RCC 7860 (cell line): ENCODE results near the gene KIFBP.
"Not testable (repeated sequence)": the region's sequence is repeated elsewhere in the genome, so short reads cannot be mapped to it uniquely, and the experiment has no call there.

ENCODE experiments used
- DNase-seq: peaks from one replicate; pipeline ENCODE4 v3.0.0-alpha.2; 2015; ENCODE audit warnings: low spot score
- FAIRE-seq: peaks from 2 replicates; lab custom pipeline; 2012; peaks lifted over from hg19 to GRCh38; lab: Jason Lieb, UNC

KIFBP gene, protein sequence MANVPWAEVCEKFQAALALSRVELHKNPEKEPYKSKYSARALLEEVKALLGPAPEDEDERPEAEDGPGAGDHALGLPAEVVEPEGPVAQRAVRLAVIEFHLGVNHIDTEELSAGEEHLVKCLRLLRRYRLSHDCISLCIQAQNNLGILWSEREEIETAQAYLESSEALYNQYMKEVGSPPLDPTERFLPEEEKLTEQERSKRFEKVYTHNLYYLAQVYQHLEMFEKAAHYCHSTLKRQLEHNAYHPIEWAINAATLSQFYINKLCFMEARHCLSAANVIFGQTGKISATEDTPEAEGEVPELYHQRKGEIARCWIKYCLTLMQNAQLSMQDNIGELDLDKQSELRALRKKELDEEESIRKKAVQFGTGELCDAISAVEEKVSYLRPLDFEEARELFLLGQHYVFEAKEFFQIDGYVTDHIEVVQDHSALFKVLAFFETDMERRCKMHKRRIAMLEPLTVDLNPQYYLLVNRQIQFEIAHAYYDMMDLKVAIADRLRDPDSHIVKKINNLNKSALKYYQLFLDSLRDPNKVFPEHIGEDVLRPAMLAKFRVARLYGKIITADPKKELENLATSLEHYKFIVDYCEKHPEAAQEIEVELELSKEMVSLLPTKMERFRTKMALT

DNA sequence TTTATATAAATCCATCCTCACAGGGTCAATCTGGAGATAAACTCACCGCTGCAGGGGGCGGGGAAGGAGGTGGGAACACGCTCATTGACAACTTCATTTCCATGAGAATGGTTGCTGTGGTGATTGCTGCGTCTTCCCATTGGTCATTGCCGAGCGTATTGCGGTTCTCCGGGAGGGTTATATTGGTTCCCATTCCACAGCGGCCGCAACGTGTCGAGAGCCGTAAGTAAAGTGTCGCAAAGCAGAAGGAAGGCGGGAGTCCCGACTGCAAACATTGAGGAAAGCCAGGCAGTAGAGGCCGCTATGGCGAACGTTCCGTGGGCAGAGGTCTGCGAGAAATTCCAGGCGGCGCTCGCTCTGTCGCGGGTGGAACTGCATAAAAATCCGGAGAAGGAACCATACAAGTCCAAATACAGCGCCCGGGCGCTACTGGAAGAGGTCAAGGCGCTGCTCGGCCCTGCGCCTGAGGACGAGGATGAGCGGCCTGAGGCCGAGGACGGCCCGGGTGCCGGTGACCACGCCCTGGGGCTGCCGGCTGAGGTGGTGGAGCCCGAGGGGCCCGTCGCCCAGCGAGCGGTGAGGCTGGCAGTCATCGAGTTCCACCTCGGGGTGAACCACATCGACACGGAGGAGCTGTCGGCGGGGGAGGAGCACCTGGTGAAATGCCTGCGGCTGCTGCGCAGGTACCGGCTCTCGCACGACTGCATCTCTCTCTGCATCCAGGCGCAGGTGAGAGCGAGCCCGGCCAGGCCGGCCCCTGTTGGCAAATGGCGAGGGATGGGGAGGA, at the start of gene KIFBP:
KIFBP (plus strand) TSS at position 274 of the 787 bp plus-strand sequence; CDS start at position 304, 30 bp downstream.
- DNase-seq (peak; percentile 96), FAIRE-seq (peak; percentile 91)

DNA sequence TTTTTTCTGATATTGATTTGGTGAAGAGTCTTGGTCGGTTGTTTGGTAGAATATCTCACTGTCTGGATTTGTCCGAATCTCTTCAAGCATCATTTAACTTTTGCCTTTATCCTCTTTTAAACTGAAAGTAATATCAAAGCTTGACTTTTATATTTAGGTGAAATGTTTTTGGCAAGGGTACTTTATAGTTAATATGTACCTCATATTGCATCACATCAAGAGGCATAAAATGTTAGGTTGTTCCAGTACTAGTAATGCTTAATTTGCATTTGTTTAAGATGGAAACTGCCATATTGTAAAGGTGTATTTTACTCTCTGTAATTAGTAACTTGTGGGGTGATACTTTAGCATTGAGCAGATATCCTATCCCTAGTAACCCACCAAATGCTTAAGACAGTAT, 49.7 kb upstream of the KIFBP start:
- DNase-seq (no peak), FAIRE-seq (no peak)

DNA sequence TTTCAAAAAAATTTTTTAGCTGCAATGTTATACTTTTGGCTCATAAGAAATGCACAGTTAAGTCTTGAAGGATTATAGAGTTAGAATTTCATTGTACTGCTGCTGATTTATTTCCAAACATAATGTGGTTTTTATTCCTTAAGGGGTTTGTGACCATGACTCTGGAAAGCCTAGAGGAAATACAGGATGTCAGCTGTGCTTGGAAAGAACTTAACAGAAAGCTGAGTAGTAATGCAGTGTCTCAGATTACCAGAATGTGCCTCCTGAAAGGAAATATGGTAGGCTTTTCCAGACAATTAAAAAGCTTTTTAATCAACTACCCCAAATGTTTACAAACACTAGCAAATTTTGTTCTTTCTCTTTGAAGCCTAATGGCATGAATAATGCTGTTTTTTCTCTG, 47.7 kb upstream of the KIFBP start:
- not testable (repeated sequence) for FAIRE-seq

DNA sequence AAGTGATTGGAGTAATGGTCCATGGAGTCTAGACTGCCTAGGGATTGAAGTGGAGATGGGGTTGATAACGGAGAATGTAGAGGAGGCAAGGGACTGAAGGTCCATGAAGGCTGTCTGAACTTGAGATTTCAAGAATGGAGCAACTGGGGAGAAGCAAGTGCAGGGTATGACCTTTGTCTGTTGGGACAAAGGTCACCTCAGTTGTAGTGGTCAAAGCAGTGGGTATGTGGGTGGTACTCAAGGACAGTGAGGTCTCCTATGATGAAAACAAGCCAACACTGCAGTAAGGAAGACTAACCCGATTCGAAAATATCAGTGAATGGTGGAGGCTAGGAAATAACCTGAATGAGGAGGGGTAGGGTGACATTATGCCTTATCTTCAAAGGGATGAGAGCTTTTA, 38.0 kb upstream of the KIFBP start:
- DNase-seq (no peak), FAIRE-seq (no peak)

More for the DNA sequence above, 47.7 kb upstream of the KIFBP start:
- DNase-seq: not testable (repeated sequence)

DNA sequence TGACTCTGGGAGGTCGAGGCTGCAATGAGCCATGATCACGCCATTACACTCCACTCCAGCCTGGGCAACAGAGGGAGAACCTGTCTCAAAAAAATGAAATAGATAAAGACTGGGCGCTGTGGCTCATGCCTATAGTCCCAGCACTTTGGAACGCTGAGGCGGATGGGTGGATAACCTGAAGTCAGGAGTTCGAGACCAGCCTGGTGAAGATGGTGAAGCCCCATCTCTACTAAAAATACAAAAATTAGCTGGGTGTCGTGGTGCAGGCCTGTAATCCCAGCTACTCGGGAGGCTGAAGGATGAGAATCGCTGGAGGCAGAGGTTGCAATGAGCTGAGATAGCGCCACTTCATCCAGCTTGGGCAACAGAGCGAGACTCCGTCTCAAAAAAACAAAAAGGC, 33.7 kb upstream of the KIFBP start:
- DNase-seq (no peak), FAIRE-seq (no peak)

DNA sequence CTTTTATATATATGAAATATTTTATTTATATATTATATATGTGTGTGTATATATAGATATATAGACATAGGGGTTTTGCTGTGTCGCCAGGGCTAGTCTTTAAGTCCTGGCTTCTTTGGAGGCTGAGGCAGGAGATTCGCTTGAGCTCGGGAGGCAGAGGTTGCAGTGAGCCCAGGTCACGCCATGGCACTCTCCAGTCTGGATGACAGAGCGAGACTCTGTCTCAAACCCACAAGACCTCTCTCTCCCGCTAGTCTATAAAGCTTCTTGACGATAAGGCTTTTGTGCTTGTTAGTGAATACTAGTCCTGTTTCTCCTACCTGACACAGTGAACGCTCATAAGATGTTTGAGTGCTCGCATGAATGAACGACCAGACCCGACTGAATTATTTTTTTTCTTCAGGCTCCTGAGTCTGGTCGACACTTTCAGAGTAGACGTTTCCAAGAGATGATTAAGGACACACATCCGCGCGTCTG, 33.2 kb upstream of the KIFBP start:
- DNase-seq (no peak), FAIRE-seq (no peak)

DNA sequence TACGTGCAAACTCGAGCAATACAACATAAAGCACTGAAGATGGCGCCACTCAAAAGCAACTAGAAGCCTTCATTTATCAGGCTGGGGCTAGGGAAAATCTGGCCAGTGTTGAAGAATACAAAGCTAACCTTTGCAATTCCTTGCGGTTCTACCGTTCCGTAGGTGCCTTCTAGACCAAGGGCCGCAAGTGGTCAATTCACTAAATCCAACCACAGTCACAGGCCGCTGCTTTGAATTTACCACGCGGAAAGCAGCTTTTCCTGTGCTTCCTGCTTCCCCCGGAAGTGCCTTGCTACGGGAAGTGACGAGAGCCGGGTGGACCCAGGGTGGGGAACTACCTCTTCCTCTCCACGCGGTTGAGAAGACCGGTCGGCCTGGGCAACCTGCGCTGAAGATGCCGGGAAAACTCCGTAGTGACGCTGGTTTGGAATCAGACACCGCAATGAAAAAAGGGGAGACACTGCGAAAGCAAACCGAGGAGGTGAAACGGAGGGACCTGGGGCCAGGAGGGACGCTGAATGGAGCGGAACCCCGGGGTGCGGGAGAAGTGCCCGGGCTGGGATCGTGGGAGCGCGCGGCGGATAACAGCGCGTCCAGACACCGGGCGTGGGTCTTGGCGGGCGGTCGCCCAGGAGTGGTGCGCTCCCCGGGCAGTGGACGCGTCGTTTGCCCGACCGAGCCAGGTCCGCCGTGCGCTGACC, 32.6 kb upstream of the KIFBP start, which contains the start of gene DDX21:
DDX21 (plus strand) TSS at position 339 of the 701 bp plus-strand sequence; CDS start at position 395, 56 bp downstream.
- DNase-seq (peak; percentile 87), FAIRE-seq (peak; percentile 21)

DNA sequence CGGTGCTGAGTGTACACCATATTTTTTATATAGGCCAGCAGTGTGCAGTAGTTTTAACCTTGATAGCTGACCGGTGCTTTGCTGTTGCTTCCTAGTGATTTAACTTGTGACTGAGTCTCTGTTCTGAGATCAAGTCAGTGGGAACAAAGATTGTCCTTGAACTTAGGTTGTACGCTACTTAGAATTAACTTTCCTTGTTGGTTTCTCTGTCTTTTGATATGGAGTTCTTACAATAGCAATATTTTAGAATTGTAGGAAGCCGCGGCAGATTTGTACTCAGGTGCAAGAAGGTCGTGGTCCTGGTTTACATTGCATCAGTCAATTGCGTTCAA, 31.4 kb upstream of the KIFBP start:
- DNase-seq: no peak
- FAIRE-seq: no peak

DNA sequence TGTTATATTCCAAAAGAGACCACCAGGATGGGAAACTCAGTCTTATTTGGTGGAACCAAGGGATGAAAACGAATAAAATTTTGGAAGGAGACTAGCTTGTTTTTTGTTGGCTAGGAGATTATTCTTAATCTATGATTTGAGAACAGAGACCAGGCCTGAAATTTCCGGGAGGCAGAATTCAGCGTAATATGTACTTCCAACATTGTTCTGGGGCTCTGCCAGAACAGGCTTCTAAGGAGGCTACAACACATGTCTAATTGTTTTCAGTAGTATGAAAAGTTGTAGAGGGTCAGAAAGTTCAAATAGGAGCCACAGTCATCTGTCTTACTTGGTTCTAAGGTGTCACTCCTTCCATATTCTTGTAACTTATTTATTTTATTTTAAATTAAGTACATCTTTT, 30.9 kb upstream of the KIFBP start:
- FAIRE-seq (no peak), DNase-seq (no peak)

DNA sequence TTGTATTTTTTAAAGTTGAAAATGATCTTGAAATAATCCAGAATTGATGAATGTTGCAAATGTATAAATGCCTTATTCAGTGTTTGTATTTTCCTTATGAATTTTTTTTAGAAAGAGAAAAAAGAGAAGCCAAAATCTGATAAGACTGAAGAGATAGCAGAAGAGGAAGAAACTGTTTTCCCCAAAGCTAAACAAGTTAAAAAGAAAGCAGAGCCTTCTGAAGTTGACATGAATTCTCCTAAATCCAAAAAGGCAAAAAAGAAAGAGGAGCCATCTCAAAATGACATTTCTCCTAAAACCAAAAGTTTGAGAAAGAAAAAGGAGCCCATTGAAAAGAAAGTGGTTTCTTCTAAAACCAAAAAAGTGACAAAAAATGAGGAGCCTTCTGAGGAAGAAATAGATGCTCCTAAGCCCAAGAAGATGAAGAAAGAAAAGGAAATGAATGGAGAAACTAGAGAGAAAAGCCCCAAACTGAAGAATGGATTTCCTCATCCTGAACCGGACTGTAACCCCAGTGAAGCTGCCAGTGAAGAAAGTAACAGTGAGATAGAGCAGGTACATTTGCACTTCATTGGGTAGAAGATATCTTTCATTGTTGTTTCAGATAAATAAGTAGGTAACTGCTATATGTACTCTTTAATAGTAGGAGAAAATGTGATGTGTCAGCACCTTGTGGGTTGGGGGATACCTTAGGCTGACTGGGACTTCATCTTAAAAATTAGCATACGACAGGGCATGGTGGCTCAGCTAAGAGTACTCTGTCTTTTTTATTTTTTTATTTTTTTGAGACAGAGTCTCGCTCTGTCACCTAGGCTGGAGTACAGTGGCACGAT, 28.7 kb upstream of the KIFBP start:
- FAIRE-seq: no peak
- no peak for DNase-seq

DNA sequence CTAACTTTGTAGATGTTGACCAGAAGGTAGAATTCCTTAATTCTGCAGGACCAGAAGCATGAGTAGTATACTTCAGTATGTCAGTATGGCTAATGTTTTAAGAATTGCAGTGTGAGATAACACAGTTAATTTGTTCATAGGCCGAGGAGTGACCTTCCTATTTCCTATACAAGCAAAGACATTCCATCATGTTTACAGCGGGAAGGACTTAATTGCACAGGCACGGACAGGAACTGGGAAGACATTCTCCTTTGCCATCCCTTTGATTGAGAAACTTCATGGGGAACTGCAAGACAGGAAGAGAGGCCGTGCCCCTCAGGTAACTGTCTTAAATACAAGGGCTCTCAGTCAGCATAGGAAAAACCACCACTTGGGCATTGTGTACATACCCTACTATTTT, 25.5 kb upstream of the KIFBP start:
- no peak for DNase-seq
- no peak for FAIRE-seq

DNA sequence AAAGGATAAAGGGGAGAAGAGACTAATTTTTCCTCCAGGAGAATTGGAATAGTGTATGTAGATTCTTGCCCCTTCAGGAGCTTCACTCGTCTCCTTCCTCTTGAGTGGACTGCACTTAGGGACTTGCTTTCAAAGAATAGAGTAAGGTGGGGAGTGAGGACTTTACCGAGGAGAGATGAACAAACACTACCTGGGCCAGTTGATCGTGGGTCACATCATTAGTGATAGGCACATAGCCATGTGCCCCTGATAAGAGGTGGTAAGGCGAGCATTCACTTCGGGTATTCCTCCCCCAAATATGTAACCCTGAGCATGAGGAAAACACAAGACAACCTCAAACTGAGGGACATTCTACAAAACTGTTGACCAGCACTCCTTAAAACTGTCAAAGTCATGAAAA, 14.6 kb upstream of the KIFBP start:
- DNase-seq (no peak), FAIRE-seq (no peak)

DNA sequence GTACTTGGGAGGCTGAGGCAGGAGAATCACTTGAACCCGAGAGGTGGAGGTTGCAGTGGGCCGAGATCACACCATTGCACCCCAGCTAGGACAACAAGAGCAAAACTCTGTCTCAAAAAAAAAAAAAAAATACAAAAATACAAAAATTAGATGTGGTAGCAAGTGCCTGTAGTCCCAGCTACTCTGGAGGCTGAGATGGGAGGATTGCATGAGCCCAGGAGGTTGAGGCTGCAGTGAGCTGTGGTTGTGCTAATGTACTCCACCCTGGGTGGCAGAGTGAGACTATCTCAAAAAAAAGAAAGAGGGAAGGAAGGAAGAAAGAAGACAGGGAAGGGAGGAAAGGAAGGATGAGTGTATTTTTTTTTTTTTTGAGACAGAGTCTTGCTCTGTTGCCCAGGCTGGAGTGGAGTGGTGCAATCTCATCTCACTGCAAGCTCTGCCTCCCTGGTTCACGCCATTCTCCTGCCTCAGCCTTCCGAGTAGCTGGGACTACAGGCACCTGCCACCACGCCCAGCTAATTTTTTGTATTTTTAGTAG, 12.6 kb upstream of the KIFBP start:
- FAIRE-seq, DNase-seq: not testable (repeated sequence)

DNA sequence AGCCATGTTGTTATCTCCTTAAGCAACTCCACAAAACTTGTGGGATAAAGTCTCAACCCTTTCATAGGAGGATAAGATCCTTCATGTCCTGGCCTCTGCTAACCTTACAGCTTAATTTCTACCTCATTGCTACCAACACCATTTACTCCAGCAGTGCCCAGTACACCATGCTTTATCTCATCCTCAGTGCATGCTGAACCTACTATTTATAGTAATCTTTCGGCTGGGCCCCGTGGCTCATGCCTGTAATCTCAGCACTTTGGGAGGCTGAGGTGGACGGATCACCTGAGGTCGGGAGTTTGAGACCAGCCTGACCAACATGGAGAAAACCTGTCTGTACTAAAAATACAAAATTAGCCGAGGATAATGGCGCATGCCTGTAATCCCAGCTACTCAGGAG, 8.9 kb upstream of the KIFBP start:
- not testable (repeated sequence) for DNase-seq, FAIRE-seq

DNA sequence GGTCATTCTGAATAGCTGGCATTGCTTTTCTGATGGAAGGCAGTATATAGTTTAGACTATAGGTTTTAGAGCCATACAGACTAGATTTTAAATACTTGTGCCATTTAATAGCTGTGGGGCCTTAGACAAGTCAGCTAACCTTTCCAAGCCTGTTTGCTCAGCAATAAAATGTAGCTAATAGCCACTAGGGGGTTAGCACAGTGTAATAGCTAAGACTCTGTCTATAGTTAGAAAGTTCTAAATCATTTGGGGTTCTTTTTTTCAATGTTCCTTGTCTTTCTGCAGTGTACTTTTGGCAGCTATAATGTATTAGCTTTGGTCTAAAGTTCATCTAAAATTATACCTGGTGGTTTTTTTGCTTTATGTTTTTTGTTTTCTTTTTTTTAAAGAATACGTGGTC, 7.5 kb upstream of the KIFBP start:
- DNase-seq (no peak), FAIRE-seq (no peak)

DNA sequence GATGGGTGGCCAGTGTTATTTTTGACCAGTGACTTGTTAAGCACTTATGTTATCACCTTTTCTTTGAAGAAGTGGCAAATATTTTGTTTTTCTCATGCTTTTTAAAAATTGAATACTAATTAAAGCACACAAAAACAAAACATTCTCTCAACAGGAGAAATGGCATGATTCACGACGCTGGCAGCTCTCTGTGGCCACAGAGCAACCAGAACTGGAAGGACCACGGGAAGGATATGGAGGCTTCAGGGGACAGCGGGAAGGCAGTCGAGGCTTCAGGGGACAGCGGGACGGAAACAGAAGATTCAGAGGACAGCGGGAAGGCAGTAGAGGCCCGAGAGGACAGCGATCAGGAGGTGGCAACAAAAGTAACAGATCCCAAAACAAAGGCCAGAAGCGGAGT, 6.2 kb upstream of the KIFBP start:
- DNase-seq: no peak
- FAIRE-seq: no peak

DNA sequence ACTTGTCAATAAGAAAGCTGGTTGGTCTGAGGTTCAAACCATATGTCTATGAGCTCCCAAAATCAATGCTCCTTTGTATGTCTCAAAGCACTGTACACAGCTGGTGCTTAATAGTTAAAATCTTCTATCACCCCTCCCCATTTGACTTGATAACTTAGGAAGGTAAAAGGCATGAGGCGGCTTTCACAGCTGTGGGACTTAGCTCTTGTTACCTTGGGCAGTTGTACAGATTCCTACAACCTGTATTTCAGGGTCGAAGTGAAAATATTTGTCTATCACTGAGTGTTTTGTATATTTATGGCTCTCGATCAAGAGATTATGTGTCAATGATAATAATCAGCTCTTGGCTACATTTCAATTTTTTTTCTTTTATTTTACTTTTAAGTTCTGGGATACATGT, 992 bp upstream of the KIFBP start:
- no peak for FAIRE-seq
- DNase-seq: no peak

DNA sequence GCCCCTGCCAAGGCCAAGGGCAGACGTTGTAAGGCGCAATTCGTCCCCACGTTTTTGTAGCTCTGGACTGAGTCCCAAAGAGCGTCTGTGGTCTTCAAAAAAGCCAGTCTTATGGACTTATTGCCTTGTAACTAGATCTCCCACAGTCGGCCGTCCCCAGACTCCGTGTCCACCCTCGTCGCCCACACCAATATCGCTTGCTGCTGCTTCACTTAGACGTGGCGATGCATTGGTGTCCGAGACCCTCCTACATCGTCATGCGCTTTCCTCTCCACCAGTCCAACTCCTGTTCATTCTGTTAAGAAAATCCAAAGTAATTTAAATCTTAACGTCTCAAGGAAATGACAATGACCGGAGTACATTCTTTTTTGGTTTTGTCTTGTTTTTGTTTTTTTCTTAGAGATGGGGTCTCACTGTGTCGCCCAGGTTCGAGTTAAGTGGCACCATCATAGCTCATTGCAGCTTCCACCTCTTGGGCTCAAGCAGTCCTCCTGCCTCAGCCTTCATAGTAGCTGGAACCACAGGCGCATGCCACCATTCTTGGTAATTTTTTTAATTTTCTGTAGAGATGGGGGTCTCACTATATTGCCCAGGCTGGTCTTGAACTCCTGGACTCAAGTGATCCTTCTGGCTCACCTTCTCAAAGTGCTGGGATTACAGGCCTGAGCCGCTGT, 851 bp downstream of the KIFBP start:
- no peak for DNase-seq
- FAIRE-seq: no peak
